GM15510 (cell line): ENCODE measurements around the gene AQP10.

Experiments used
- POLR2A ChIP-seq: IDR thresholded peaks from 3 replicates; pipeline ENCODE4 v1.6.1; 2011; ENCODE audit warnings: borderline replicate concordance; ENCODE audit not compliant: insufficient read length; ENCODE audit errors: extremely low read depth

AQP10 gene

GRCh38 chr1:154320882-154321608, at the start of gene AQP10:
AQP10 (plus strand) TSS chr1:154321093; CDS start chr1:154321156, 63 bp downstream.
- TF ChIP-seq POLR2A = no peak

- TF ChIP-seq POLR2A = peak; percentile 80
Measured at GRCh38 chr1:154272217-154272998, 48.5 kb upstream of the AQP10 start, which contains the start of gene HAX1. HAX1 (plus strand) TSS chr1:154272629; CDS start chr1:154272724, 95 bp downstream.

- TF ChIP-seq POLR2A = no peak
Measured at GRCh38 chr1:154272999-154273563, 47.8 kb upstream of the AQP10 start.

- no peak for TF ChIP-seq POLR2A
Measured at GRCh38 chr1:154276797-154277196, 44.1 kb upstream of the AQP10 start.

- TF ChIP-seq POLR2A = no peak
Measured at GRCh38 chr1:154288661-154289060, 32.2 kb upstream of the AQP10 start.

- no peak for TF ChIP-seq POLR2A
Measured at GRCh38 chr1:154290921-154291320, 30.0 kb upstream of the AQP10 start.

GRCh38 chr1:154295408-154296235, 25.3 kb upstream of the AQP10 start:
- no peak for TF ChIP-seq POLR2A

- no peak for TF ChIP-seq POLR2A
Measured at GRCh38 chr1:154301582-154301981, 19.3 kb upstream of the AQP10 start.

GRCh38 chr1:154304664-154305337, 16.1 kb upstream of the AQP10 start:
- no peak for TF ChIP-seq POLR2A

- TF ChIP-seq POLR2A = no peak
Measured at GRCh38 chr1:154306151-154306550, 14.7 kb upstream of the AQP10 start.

- TF ChIP-seq POLR2A = no peak
Measured at GRCh38 chr1:154313066-154313356, 7.9 kb upstream of the AQP10 start.

GRCh38 chr1:154316704-154317103, 4.2 kb upstream of the AQP10 start:
- no peak for TF ChIP-seq POLR2A

- TF ChIP-seq POLR2A = no peak
Measured at GRCh38 chr1:154318386-154318785, 2.5 kb upstream of the AQP10 start.

GRCh38 chr1:154323493-154323892, 2.6 kb downstream of the AQP10 start:
- TF ChIP-seq POLR2A = no peak
